Subcutaneous adipose tissue (tissue), 4 donors: ENCODE results near the gene TAPBPL. TPM values are rescaled to one million over a fixed set of nuclear protein-coding genes. Genes with fewer than 3 reads are reported as not detected.

Experiments used
- total RNA-seq, 4 donors: library from RNA; depleted of rRNA; stranded (reverse); fragments of >200 nt; gene quantifications; one replicate each; pipeline ENCODE4 v1.1.0, GENCODE V29; 2016
- TF ChIP-seq, protein P1 (sequence below): fragments of 450-650 bp; IDR thresholded peaks from one replicate; pipeline ENCODE4 v1.5.1; 2016; ENCODE audit warnings: low read depth, mild to moderate bottlenecking, control low read depth, antibody characterized with exemption, moderate library complexity

The TAPBPL gene
- total RNA-seq, 4 donors from 2014 or later: 17.3 to 26.3 (median 23.4) TPM

GRCh38 chr12:6423267-6424007 lies 28.4 kb upstream of the TAPBPL start:
- TF ChIP-seq, protein P1, sequence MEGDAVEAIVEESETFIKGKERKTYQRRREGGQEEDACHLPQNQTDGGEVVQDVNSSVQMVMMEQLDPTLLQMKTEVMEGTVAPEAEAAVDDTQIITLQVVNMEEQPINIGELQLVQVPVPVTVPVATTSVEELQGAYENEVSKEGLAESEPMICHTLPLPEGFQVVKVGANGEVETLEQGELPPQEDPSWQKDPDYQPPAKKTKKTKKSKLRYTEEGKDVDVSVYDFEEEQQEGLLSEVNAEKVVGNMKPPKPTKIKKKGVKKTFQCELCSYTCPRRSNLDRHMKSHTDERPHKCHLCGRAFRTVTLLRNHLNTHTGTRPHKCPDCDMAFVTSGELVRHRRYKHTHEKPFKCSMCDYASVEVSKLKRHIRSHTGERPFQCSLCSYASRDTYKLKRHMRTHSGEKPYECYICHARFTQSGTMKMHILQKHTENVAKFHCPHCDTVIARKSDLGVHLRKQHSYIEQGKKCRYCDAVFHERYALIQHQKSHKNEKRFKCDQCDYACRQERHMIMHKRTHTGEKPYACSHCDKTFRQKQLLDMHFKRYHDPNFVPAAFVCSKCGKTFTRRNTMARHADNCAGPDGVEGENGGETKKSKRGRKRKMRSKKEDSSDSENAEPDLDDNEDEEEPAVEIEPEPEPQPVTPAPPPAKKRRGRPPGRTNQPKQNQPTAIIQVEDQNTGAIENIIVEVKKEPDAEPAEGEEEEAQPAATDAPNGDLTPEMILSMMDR: no peak

GRCh38 chr12:6424008-6424347 lies 27.9 kb upstream of the TAPBPL start:
- TF ChIP-seq, protein P1: no peak

GRCh38 chr12:6424866-6425265 lies 27.0 kb upstream of the TAPBPL start:
- TF ChIP-seq, protein P1: no peak

DNA sequence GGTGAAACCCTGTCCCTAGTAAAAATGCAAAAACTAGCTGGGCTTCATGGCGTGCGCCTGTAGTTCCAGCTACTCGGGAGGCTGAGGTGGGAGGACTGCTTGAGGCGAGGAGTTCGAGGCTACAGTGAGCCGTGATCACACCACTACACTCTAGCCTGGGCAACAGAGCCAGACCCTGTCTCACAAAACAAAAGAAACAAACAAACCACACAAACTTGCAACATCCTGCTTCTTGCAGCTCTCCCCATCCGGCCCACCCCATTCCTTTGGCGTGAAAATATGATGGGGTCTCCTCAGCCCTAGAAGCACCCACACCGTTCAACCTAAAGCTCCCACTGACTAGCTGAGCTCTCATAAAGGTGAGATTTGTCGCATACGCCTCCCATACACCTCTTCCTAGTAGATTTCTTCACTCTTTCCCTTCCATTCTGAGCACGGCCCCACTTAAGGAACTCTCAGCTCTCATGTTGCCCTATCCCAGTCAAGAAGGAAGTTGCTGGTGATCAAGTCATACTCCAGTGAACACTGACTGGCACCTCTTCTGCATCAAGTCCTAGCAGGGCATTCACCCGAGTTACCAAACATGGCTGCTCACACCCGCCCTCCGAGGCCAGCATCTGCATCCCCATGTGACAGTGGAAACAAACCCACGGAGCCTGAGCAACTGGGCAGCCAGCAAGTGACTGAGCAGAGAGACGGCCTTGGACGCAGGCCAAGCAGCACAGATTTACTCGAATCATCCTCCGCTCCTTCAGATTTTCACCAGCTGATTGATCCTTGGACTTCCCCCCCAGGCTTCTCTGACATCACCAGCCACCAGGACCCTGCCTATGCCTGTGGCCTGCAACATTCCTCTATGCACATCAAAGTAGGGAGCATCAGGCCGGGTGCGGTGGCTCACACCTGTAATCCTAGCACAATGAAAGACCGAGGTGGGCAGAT lies 26.0 kb upstream of the TAPBPL start:
- TF ChIP-seq, protein P1: no peak

- TF ChIP-seq, protein P1: no peak
Measured at GRCh38 chr12:6426882-6427671, 24.8 kb upstream of the TAPBPL start.

GRCh38 chr12:6428326-6428725 lies 23.5 kb upstream of the TAPBPL start:
- TF ChIP-seq, protein P1: no peak
